HFFc6 (cell line): ENCODE measurements around the gene SLC24A4. TPM values are rescaled to one million over a fixed set of nuclear protein-coding genes. Genes with fewer than 3 reads are reported as not detected.

Source experiments
- DNase-seq: peaks from one replicate; pipeline ENCODE4 v3.0.0-alpha.2; 2018
- H3K27ac Mint-ChIP-seq: 2 replicates; pipeline ENCODE4 v1.8.0; 2020; ENCODE audit warnings: mild to moderate bottlenecking, mixed read lengths
- H3K27me3 Mint-ChIP-seq: 2 replicates; pipeline ENCODE4 v1.8.0; 2021; ENCODE audit warnings: mild to moderate bottlenecking, moderate library complexity, mixed read lengths; ENCODE audit not compliant: insufficient read depth
- H3K36me3 Mint-ChIP-seq: 2 replicates; pipeline ENCODE4 v1.8.0; 2021; ENCODE audit warnings: low read depth, mixed read lengths
- H3K4me1 Mint-ChIP-seq: 2 replicates; pipeline ENCODE4 v1.8.0; 2020; ENCODE audit warnings: low read depth, mixed read lengths
- H3K4me3 Mint-ChIP-seq: 2 replicates; pipeline ENCODE4 v1.8.0; 2020; ENCODE audit warnings: mild to moderate bottlenecking, moderate library complexity, mixed read lengths
- H3K9me3 Mint-ChIP-seq: 2 replicates; pipeline ENCODE4 v1.8.0; 2020; ENCODE audit warnings: mild to moderate bottlenecking, mixed read lengths
- CTCF ChIP-seq: fragments of 200-600 bp; sonication (generic); IDR thresholded peaks from 2 replicates; pipeline ENCODE4 v1.5.0; 2021; ENCODE audit warnings: antibody characterized with exemption, mild to moderate bottlenecking
- total RNA-seq, 6 experiments: library from RNA; stranded (reverse); fragmentation: NEBNext Ultra II Directional; extraction: Animal tissue kit (Norgen Biotek cat#: 25700); gene quantifications; 2 replicates in 1 of 6; 3 replicates in 5 of 6; pipeline ENCODE4 v1.2.3, GENCODE V29; 2021

Gene SLC24A4
- total RNA-seq, 6 experiments from 2014 or later: not detected

- DNase-seq: peak; percentile 86
- Mint-ChIP-seq H3K4me3 (peak overlapping the region; percentile 76), H3K27me3 (no peaks in the 10 kb centered on the region; the same call in 1 of the 2 replicates), H3K9me3 (0 out of 2 replicates have a peak, but pooled peaks cover 5% of the 10 kb centered on the region), H3K36me3 (no peaks in the 10 kb centered on the region), H3K4me1 (peaks cover 49% of the 10 kb centered on the region), H3K27ac (peak overlapping the region; percentile 84)
- no peak for TF ChIP-seq CTCF
Observed at GRCh38 chr14:92473261-92473968, 150.4 kb downstream of the SLC24A4 start.

GRCh38 chr14:92473969-92474535, 151.1 kb downstream of the SLC24A4 start:
- no peak for DNase-seq
- Mint-ChIP-seq H3K36me3 (no peaks in the 10 kb centered on the region), H3K4me1 (peaks cover 49% of the 10 kb centered on the region), H3K4me3 (peak overlapping the region; percentile 76), H3K27ac (peak overlapping the region; percentile 84), H3K9me3 (peaks cover 5% of the 10 kb centered on the region), H3K27me3 (no peaks in the 10 kb centered on the region; the same call in 1 of the 2 replicates)
- TF ChIP-seq CTCF: no peak

- no peak overlapping the region for H3K27ac Mint-ChIP-seq
- no peak for TF ChIP-seq CTCF
- peaks cover 44% of the 10 kb centered on the region for H3K4me1 Mint-ChIP-seq
- no peak for DNase-seq
- no peak overlapping the region for H3K4me3 Mint-ChIP-seq
- H3K27me3 Mint-ChIP-seq: no peaks in the 10 kb centered on the region; the same call in 1 of the 2 replicates
- H3K9me3 Mint-ChIP-seq: peaks cover 6% of the 10 kb centered on the region
- no peaks in the 10 kb centered on the region for H3K36me3 Mint-ChIP-seq
Observed at GRCh38 chr14:92475037-92475436, 152.1 kb downstream of the SLC24A4 start.

- no peak for DNase-seq
- H3K27me3 Mint-ChIP-seq: no peaks in the 10 kb centered on the region; the same call in 1 of the 2 replicates
- H3K27ac Mint-ChIP-seq: no peak overlapping the region
- no peaks in the 10 kb centered on the region for H3K36me3 Mint-ChIP-seq
- peaks cover 38% of the 10 kb centered on the region for H3K4me1 Mint-ChIP-seq
- peaks cover 6% of the 10 kb centered on the region for H3K9me3 Mint-ChIP-seq
- no peak for TF ChIP-seq CTCF
- no peak overlapping the region for H3K4me3 Mint-ChIP-seq
Observed at GRCh38 chr14:92475451-92476187, 152.7 kb downstream of the SLC24A4 start.

GRCh38 chr14:92480856-92481255, 157.9 kb downstream of the SLC24A4 start:
- Mint-ChIP-seq H3K36me3 (no peaks in the 10 kb centered on the region), H3K27me3 (peaks cover 5% of the 10 kb centered on the region; the same call in 1 of the 2 replicates), H3K4me1 (no peaks in the 10 kb centered on the region), H3K9me3 (peaks cover 6% of the 10 kb centered on the region), H3K4me3 (no peak overlapping the region), H3K27ac (no peak overlapping the region)
- TF ChIP-seq CTCF: no peak
- no peak for DNase-seq
